Cortex of kidney (tissue), 1 donor: ENCODE results near the gene NDUFS1.
"Not testable (repeated sequence)": the region's sequence is repeated elsewhere in the genome, so short reads cannot be mapped to it uniquely, and the experiment has no call there.

Experiments used
- DNase-seq: peaks from one replicate; lab custom pipeline; 2025; lab: John Stamatoyannopoulos, UW

The NDUFS1 gene

GRCh38 chr2:206162401-206162800 lies 3.2 kb upstream of the NDUFS1 start:
- DNase-seq = not testable (repeated sequence)

GRCh38 chr2:206160807-206161179 lies 1.5 kb upstream of the NDUFS1 start:
- no peak for DNase-seq

GRCh38 chr2:206160125-206160806 lies 1.0 kb upstream of the NDUFS1 start:
- DNase-seq = no peak

- DNase-seq = no peak
Measured at GRCh38 chr2:206158563-206159345, 490 bp downstream of the NDUFS1 start.

- DNase-seq = not testable (repeated sequence)
Measured at GRCh38 chr2:206157014-206157413, 2.2 kb downstream of the NDUFS1 start.

GRCh38 chr2:206154197-206154596 lies 5.0 kb downstream of the NDUFS1 start:
- DNase-seq = no peak

GRCh38 chr2:206150631-206151030 lies 8.6 kb downstream of the NDUFS1 start:
- no peak for DNase-seq

GRCh38 chr2:206150168-206150567 lies 9.1 kb downstream of the NDUFS1 start:
- no peak for DNase-seq

- DNase-seq = no peak
Measured at GRCh38 chr2:206149330-206149729, 9.9 kb downstream of the NDUFS1 start.

GRCh38 chr2:206145665-206146064 lies 13.6 kb downstream of the NDUFS1 start:
- no peak for DNase-seq

GRCh38 chr2:206144383-206144782 lies 14.9 kb downstream of the NDUFS1 start:
- DNase-seq = no peak

GRCh38 chr2:206143451-206143850 lies 15.8 kb downstream of the NDUFS1 start:
- no peak for DNase-seq

GRCh38 chr2:206127656-206128055 lies 31.6 kb downstream of the NDUFS1 start:
- no peak for DNase-seq

GRCh38 chr2:206125901-206126300 lies 33.3 kb downstream of the NDUFS1 start:
- no peak for DNase-seq

GRCh38 chr2:206122569-206122968 lies 36.7 kb downstream of the NDUFS1 start:
- not testable (repeated sequence) for DNase-seq

- no peak for DNase-seq
Measured at GRCh38 chr2:206116278-206116677, 43.0 kb downstream of the NDUFS1 start.

- no peak for DNase-seq
Measured at GRCh38 chr2:206115026-206115578, 44.1 kb downstream of the NDUFS1 start.

GRCh38 chr2:206112846-206113547 lies 46.2 kb downstream of the NDUFS1 start:
- DNase-seq = no peak

- no peak for DNase-seq
Measured at GRCh38 chr2:206112108-206112507, 47.1 kb downstream of the NDUFS1 start.

- no peak for DNase-seq
Measured at GRCh38 chr2:206108713-206109112, 50.5 kb downstream of the NDUFS1 start.

- DNase-seq = no peak
Measured at GRCh38 chr2:206105541-206105940, 53.7 kb downstream of the NDUFS1 start.

- no peak for DNase-seq
Measured at GRCh38 chr2:206105038-206105437, 54.2 kb downstream of the NDUFS1 start.

- not testable (repeated sequence) for DNase-seq
Measured at GRCh38 chr2:206098872-206099271, 60.4 kb downstream of the NDUFS1 start.
